DMS53 treated with DMSO at 0.1 percent for 48 hours (cell line): ENCODE measurements around the gene KIF6.
"Not testable (repeated sequence)": the region's sequence is repeated elsewhere in the genome, so short reads cannot be mapped to it uniquely, and the experiment has no call there.

ENCODE experiments used
- DNase-seq: peaks from one replicate; lab custom pipeline; 2025; ENCODE audit not compliant: unreplicated experiment; lab: John Stamatoyannopoulos, UW

KIF6 gene

GRCh38 chr6:39509831-39510230 is 215.4 kb downstream of the KIF6 start:
- DNase-seq = not testable (repeated sequence)

- no peak for DNase-seq
Observed at GRCh38 chr6:39508515-39508914, 216.7 kb downstream of the KIF6 start.

DNA sequence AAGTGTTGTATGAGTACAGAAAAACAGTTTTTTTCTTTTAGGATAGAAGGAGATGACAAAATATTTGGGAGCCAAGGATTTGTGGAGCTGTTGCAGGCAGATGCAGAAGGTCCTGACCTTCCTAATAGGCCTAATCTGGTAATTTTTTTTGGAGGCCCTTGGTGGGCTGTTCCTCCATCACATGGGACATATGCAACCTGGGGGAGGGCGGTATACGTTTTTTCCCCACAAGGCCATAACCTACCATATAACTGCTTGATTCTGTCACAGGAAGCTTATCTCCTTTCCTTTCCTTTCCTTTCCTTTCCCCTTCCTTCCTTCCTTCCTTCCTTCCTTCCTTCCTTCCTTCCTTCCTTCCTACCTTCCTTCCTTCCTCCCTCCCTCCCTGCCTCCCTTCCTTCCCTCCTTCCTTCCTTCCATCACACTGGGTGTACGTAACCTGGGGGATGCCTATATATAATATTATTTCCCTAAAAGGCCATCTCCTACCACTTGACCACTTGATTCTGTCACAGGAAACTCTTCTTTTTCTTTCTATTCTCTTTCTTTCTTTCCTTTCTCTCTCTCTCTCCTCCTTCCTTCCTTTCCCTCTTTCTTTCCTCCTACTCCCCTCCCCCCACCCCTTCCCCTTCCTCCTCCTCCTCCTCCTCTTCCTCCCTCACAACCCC is 217.7 kb downstream of the KIF6 start:
- no peak for DNase-seq

DNA sequence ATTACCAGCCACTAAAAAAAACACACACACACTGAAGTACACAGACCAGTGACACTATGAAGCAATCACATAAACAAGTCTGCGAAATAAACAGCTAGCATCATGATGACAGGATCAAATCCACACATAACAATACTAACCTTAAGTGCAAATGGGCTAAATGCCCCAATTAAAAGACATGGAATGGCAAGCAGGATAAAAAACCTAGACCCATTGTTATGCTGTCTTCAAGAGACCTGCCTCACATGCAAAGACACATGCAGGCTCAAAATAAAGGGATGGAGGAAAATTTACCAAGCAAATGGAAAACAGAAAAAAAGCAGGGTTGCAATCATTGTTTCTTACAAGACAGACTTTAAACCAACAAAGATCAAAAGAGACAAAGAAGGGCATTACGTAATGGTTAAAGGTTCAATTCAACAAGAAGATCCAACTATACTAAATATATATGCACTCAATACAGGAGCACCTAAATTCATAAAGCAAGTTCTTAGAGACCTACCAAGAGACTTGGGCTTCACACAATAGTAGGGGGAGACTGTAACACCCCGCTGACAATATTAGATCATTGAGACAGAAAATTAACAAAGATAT is 222.7 kb downstream of the KIF6 start:
- DNase-seq = not testable (repeated sequence)

GRCh38 chr6:39499053-39499452 is 226.2 kb downstream of the KIF6 start:
- DNase-seq = no peak

DNA sequence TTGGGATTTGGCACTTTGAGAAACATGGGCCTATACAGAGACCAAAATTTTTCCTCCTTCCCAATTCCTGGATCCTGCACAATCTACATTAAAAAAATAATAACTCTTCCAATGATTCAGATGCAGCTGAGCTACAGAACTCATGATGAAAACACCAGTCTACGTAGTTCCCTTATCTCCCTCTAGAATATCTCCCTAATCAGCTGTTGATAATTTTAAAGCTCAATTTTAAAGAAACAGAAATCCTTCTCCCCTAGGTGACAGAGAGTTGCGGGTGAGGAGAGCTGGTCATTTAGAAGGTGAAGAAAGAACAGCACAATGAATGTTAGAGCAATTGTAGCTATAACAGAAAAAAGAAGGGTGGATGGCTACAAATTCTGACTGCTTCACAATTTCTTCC is 227.1 kb downstream of the KIF6 start:
- DNase-seq = no peak

- no peak for DNase-seq
Observed at GRCh38 chr6:39496915-39497314, 228.3 kb downstream of the KIF6 start.

DNA sequence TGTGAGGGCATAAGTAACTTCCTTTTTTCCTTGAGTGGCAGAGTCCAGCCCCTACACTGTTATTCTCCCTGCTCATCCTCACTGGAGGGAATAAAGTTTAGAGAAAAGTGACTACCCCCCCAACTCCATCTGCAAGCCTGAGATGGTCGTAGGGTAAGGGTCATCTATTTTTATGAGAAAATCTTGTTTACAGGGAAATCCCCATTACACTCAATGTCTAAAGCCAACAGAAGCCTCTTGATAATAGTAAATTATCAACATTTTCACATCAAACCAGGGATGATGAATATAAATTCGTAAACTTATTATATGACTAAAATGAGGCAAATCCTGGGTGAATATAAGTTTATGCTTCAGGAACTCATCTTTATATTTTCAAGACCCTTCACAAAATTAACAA is 228.8 kb downstream of the KIF6 start:
- no peak for DNase-seq

GRCh38 chr6:39495640-39496039 is 229.6 kb downstream of the KIF6 start:
- DNase-seq = no peak

DNA sequence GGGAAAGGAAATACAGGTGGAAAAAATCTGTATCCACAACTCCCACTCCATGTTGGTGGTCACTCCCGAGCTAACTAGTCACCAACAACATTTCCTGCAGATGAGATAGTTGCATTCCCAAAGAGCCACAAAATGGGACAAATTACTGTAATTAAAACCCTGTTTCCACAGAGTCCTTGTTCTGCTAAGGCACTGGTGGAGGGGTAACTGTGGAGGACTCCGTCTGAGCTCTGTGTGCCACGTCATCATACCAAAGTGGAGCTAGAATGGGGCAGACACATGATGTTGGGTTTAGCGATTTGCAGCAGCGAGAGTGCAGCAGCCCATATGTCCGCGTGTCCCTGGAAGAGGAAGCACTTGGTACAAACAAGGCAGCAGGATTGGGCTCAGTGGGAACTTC is 230.2 kb downstream of the KIF6 start:
- DNase-seq = no peak

DNA sequence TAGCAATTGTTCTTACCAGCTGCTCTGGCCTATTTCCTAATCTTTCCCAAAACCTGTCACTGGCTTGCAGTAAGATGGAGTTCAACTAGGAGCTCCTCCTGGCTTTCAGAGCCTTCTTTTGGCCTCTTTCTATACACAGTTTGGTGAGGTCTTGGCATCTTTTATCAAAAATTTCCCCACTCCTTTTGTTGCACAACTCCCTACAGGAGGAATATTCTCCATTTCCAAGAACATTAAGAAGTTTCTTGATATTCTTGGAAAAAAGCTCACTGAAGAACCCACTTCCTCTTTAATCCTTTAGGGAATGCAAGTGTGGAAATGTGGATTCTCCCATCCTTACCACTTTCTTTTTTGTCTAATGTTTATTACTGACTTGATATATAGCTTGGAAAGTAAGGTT is 231.4 kb downstream of the KIF6 start:
- DNase-seq = no peak

GRCh38 chr6:39493174-39493573 is 232.0 kb downstream of the KIF6 start:
- DNase-seq = no peak

DNA sequence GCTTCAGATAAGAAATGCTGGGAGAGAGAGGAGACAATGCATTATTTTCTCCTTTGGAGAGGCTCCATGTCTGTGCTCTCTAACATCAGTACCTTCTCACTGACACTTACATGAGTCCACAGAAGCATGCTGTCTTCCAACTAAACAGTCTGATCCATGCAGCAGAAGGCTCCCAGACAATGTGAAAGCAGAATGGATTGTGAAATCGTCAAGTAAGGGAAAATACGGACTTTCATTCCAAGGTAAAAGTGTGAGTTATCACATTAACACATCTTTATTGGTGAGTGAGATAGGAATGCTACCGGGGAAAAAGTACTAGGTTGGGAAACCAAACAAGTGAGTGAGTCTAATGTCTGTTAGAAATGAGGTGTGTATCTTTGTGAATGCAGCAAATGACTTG is 235.1 kb downstream of the KIF6 start:
- DNase-seq = no peak

DNA sequence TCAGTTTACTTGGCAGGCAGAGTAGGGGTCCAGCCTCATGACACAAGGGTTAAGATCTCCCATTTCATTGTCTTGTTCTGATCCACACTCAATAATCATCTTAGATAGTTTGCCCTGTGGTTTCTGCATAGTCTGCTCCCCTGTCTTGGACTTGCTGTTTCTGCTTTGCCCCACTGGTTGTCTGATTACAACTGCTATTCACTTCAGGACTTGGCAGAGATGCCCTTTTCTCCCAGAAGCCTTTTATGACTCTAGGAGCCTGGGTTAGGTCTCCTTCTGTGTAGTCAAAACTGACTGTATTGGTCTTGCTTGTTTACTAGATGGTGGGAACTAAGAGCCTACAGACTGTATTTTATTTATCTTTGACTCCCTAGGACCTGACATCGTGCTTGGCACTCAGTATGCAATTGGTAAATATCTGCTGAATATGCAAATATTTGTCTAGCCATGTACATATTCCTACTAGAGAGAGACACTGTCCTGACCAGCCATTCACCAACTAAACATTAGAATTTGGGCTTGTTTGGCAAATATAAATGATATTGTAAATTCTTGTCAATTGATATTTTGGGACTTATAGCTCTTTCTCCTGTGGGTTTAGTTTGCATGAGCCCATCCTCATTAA is 236.8 kb downstream of the KIF6 start:
- DNase-seq = no peak

GRCh38 chr6:39484276-39484675 is 240.9 kb downstream of the KIF6 start:
- no peak for DNase-seq

- DNase-seq = not testable (repeated sequence)
Observed at GRCh38 chr6:39479819-39480218, 245.4 kb downstream of the KIF6 start.

- no peak for DNase-seq
Observed at GRCh38 chr6:39476670-39477069, 248.5 kb downstream of the KIF6 start.

GRCh38 chr6:39476151-39476550 is 249.1 kb downstream of the KIF6 start:
- DNase-seq = no peak

GRCh38 chr6:39471954-39472659 is 253.1 kb downstream of the KIF6 start:
- no peak for DNase-seq

DNA sequence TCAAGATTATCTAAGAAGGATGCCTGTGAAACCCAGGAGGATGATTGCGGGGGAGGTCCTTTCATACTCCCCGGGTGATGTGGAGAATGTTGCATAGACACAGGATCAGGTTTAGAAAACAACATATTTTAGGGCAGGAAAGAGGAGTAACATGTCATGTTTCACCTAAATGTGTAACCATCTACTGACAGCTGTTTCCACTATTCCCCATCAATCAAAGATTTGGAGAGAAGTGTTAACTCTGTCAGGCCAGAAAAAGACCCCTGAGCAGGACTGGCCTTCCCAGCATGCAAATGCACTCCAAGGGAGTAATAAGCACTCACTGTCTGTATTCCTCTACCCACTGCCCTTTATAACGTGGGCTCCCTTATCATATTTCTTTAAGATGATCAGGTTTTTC is 254.7 kb downstream of the KIF6 start:
- DNase-seq = no peak

DNA sequence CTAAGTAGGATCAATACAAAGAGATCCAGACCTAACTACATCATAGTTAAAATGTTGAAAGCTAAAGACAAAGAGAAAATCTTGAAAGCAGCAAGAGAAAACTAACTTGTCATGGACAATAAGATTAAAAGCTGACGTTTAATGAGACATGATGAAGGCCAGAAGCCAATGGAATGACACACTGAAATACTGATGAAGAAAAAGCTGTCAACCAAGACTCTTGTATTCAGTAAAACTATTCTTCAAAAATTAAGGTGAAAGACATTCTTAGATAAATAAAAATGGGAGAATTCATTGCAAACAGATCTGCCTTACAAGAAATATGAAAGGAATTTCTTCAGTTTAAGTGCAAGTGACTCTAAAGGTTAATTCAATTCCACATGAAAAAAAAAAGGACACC is 256.8 kb downstream of the KIF6 start:
- DNase-seq = no peak

DNA sequence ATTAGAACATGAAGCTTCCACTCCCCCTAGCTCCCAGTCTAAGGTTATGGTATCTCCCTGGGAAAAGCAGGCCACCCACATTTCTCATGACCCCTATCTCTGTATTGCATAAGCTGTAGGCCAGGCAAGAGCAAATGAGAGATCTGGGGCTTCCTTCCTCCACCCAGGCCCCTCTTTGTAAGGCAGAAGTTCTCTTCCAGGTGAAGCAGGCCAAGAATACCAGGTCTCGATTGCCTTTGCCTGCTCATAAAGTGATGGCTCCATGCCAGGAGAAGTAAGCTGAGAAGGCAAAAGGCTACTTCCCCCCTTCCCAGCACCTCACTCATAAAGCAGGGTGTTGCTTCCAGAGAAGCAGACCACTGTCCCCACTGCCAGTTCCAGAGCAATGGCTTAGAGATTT is 258.6 kb downstream of the KIF6 start:
- no peak for DNase-seq
